NCI-H82 (cell line): ENCODE data around the gene SLC25A39.
"Not testable (repeated sequence)": the region's sequence is repeated elsewhere in the genome, so short reads cannot be mapped to it uniquely, and the experiment has no call there.

ENCODE experiments used
- DNase-seq: peaks from one replicate; lab custom pipeline; 2025; lab: John Stamatoyannopoulos, UW

SLC25A39 gene

GRCh38 chr17:44354582-44355561 is 30.2 kb upstream of the SLC25A39 start:
- peak; percentile 85 for DNase-seq

- no peak for DNase-seq
Observed at GRCh38 chr17:44353672-44354331, 29.2 kb upstream of the SLC25A39 start.

DNA sequence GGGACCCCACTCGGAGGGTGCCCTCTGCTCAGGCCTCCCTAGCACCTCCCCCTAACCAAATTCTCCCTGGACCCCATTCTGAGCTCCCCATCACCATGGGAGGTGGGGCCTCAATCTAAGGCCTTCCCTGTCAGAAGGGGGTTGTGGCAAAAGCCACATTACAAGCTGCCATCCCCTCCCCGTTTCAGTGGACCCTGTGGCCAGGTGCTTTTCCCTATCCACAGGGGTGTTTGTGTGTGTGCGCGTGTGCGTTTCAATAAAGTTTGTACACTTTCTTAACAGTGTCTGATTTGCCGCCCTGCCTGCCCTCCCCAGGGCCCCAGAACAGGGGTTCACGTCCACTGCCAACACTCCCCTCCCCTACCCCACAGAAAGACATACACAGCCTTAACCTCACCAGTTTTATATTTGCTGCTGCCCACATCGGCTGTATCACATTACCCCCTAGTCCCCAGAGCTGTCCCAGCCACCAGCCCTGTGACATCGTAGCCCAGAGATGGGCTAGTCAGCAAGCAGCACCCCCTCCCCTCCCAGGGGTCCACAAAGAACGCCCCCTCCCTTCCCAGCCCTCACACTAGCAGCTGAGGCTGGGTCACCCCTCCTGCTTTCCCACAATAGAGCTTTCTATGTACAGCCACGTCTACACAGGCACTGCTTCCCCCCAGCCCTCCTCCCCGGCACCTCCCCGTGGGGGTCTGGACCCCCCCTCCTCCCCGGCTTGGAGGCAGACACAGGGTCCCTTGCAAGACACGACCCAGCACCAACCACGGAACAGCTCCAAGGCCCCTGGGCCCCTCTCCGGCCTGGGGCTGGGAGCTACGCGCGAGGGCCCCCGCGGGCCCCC is 28.4 kb upstream of the SLC25A39 start:
- no peak for DNase-seq

- no peak for DNase-seq
Observed at GRCh38 chr17:44351961-44352827, 27.6 kb upstream of the SLC25A39 start.

DNA sequence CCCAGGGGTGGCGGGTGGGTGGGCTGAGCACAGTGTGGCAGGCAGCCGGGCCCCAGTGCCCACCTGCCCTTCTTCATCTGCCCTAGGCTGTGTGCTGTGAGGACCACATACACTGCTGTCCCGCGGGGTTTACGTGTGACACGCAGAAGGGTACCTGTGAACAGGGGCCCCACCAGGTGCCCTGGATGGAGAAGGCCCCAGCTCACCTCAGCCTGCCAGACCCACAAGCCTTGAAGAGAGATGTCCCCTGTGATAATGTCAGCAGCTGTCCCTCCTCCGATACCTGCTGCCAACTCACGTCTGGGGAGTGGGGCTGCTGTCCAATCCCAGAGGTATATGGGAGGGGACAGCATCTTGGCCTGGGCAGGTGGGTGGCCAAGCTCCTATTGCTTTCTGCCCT is 26.8 kb upstream of the SLC25A39 start:
- DNase-seq = no peak

GRCh38 chr17:44350733-44351226 is 26.2 kb upstream of the SLC25A39 start:
- peak; percentile 83 for DNase-seq

DNA sequence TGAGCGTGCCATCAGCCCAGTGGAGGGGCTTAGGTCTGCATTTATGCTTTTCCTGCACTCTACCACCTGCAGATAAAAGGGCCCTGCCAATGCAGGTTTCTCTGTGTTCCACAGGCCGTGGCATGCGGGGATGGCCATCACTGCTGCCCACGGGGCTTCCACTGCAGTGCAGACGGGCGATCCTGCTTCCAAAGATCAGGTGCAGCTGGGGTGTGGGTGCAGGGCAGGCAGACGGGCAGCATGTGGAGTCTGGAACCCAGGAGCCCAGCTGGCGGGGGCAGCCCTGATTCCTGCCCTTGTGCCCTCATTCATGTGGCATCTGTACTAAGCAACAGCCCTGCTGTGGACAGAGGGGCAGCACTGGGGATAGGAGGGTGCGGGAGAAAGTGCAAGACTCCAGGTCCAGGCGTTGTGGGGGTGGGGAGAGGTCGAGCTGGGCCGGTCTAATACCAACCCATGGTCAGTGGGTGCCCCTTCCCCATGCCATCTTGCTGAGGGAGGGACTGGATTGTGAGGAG is 25.0 kb upstream of the SLC25A39 start:
- no peak for DNase-seq

GRCh38 chr17:44348988-44349364 is 24.4 kb upstream of the SLC25A39 start:
- no peak for DNase-seq

GRCh38 chr17:44348234-44348987 is 23.8 kb upstream of the SLC25A39 start:
- no peak for DNase-seq

DNA sequence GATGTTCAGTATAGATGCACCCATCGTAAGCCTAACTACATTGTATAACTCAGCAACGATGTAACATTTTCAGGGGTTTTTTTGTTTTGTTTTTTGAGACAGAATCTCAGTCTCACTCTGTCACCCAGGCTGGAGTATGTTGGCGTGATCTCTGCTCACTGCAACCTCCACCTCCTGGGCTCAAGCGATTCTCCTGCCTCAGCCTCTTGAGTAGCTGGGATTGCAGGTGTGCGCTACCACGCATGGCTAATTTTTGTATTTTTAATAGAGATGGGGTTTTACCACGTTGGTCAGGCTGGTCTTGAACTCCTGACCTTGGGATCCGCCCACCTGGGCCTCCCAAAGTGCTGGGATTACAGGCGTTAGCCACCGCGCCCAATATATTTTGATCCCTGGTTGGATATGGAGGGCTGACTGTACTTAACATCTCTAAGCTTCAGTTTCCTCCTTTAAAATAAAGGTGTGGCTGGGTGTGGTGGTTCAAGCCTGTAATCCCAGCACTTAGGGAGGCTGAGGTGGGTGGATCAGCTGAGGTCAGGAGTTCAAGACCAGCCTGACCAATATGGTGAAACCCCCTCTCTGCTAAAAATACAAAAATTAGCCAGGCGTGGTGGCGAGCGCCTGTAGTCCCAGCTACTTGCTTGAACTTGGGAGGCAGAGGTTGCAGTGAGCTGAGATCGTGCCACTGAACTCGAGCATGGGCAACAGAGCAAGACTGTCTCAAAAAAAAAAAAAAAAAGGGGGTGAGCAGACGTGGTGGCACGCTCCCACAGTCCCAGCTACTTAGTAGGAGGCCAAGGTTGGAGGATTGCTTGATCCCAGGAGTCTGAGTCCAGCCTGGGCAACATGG is 22.8 kb upstream of the SLC25A39 start:
- not testable (repeated sequence) for DNase-seq

- DNase-seq = no peak
Observed at GRCh38 chr17:44346064-44346844, 21.6 kb upstream of the SLC25A39 start.

GRCh38 chr17:44345454-44346026 is 20.9 kb upstream of the SLC25A39 start:
- peak; percentile 86 for DNase-seq

- peak; percentile 100 for DNase-seq
Observed at GRCh38 chr17:44344939-44345453, 20.4 kb upstream of the SLC25A39 start, which contains the start of gene GRN. TSS of gene GRN (plus strand) at chr17:44345302. CDS start at chr17:44349165, 3,863 bp downstream.

- DNase-seq = no peak
Observed at GRCh38 chr17:44343510-44344209, 19.0 kb upstream of the SLC25A39 start.

DNA sequence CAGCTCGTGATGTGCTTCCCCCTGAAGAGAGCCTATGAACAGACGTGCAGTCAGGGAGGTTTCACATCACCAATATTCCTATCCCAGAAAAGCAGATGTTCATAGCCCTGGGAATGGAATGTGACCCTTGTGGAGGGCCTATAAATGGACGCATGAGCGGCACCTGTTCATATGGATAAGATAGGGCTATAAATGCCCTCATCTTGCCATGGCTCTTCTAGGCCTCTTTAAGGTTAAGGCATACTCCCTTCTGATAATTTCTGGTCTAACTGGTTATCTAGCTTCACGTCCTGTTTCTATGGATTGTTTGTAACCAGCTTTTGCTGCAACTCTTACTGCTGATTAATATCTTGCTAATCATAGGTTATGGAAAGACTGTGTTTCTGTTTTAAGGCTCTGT is 15.9 kb upstream of the SLC25A39 start:
- not testable (repeated sequence) for DNase-seq

GRCh38 chr17:44338702-44339101 is 14.1 kb upstream of the SLC25A39 start:
- no peak for DNase-seq

DNA sequence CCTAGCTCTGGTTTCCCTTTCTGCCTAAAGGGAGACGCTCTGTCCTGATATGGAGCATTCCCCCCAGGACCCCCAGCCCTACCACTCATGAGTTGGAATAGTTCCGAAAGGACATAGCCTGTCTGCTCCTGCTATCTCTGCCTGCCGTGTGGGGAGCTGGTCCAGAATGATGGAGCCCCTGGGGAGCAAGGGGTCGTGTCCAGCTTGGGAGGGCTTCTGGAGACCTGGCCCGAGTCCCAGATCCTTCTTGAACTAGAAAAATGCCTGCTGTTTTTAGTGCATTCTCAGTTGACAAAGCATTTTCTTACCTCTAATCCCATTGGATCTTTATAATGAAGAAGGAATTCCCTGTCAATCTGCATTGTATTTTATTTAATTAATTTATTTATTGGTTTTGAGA is 11.3 kb upstream of the SLC25A39 start:
- no peak for DNase-seq
